K562 (cell line): ENCODE results near the gene ZNF780B. TPM values are rescaled to one million over a fixed set of nuclear protein-coding genes. Genes with fewer than 3 reads are reported as not detected.

Experiments
- ERF ChIP-seq: fragments of 450-650 bp; formaldehyde crosslinking; IDR thresholded peaks from 2 replicates; pipeline ENCODE4 v1.4.0; 2020; ENCODE audit warnings: mild to moderate bottlenecking, mixed read lengths
- EWSR1 ChIP-seq: fragments of 450-650 bp; IDR thresholded peaks from 2 replicates; pipeline ENCODE4 v1.6.1; 2018; ENCODE audit warnings: borderline replicate concordance, mild to moderate bottlenecking, low read depth, moderate library complexity; ENCODE audit not compliant: partially characterized antibody
- HDAC8 ChIP-seq: fragments of 450-650 bp; IDR thresholded peaks from 2 replicates; pipeline ENCODE4 v1.6.1; 2016; ENCODE audit warnings: mild to moderate bottlenecking, missing genetic modification characterization, moderate library complexity, missing compliant biosample characterization
- MCM3 ChIP-seq: fragments of 450-650 bp; IDR thresholded peaks from 2 replicates; pipeline ENCODE4 v1.6.1; 2016
- NR2C2 ChIP-seq, 2 experiments: fragments of 200-800 bp in 1 of 2; sonication (Bioruptor generic) in 1 of 2; sonication (generic) in 1 of 2; formaldehyde crosslinking in 1 of 2; IDR thresholded peaks; 2 replicates each; pipeline versions ENCODE4 v1.6.1 to v1.8.0; 2016 to 2022; ENCODE audit warnings: mild to moderate bottlenecking in 1 of 2, missing compliant biosample characterization in 1 of 2, missing genetic modification characterization in 1 of 2, missing genetic modification reagents in 1 of 2
- PHF8 ChIP-seq: fragments of 200-600 bp; sonication (generic); IDR thresholded peaks from 2 replicates; pipeline ENCODE4 v1.6.1; 2012; ENCODE audit warnings: mixed run types, mild to moderate bottlenecking, inconsistent platforms, low read length, moderate library complexity, borderline replicate concordance
- PPARD ChIP-seq: fragments of 250-450 bp; sonication (Bioruptor Pico); IDR thresholded peaks from 2 replicates; pipeline ENCODE4 v1.8.0; 2022; ENCODE audit warnings: inconsistent platforms, mild to moderate bottlenecking, moderate library complexity
- SMAD1 ChIP-seq: fragments of 150-350 bp; IDR thresholded peaks from 2 replicates; pipeline ENCODE4 v1.6.1; 2014; ENCODE audit warnings: low read length, low read depth; ENCODE audit not compliant: partially characterized antibody
- SMAD4 ChIP-seq: fragments of 250-450 bp; sonication (Bioruptor Pico); conservative IDR thresholded peaks from 2 replicates; pipeline ENCODE4 v1.8.0; 2021; ENCODE audit warnings: inconsistent platforms, mild to moderate bottlenecking, moderate library complexity
- TAF15 ChIP-seq: fragments of 200-400 bp; formaldehyde crosslinking; IDR thresholded peaks from 2 replicates; pipeline ENCODE4 v1.6.1; 2017; ENCODE audit warnings: mild to moderate bottlenecking, low read depth, low read length, moderate library complexity
- TCF3 ChIP-seq: sonication (generic); formaldehyde crosslinking; IDR thresholded peaks from 2 replicates; pipeline ENCODE4 v1.4.0; 2020; ENCODE audit warnings: mild to moderate bottlenecking, missing genetic modification reagents
- YBX1 ChIP-seq: fragments of 450-650 bp; IDR thresholded peaks from 2 replicates; pipeline ENCODE4 v1.7.1; 2016; ENCODE audit warnings: mild to moderate bottlenecking
- ZNF184 ChIP-seq: sonication (generic); formaldehyde crosslinking; IDR thresholded peaks from 2 replicates; pipeline ENCODE4 v1.5.0; 2020; ENCODE audit warnings: missing genetic modification reagents
- ZNF384 ChIP-seq: IDR thresholded peaks from 2 replicates; pipeline ENCODE4 v1.6.1; 2012; ENCODE audit warnings: low read depth, low read length, improper control_type of control experiment
- polyA plus RNA-seq, 8 experiments: library from polyadenylated mRNA; depleted of rRNA in 4 of 8; stranded (reverse) in 5 of 8; unstranded in 3 of 8; fragments of >200 nt; fragmentation: Nextera tagmentation in 2 of 8; fragmentation: Illumina TruSeq in 1 of 8; extraction: Ambion mirVana in 2 of 8; extraction: Trizol in 1 of 8; gene quantifications; 2 replicates each; pipeline versions ENCODE4 v1.2.1 to v1.2.3, GENCODE V29; 2011 to 2014; ENCODE audit warnings: inconsistent platforms in 1 of 8, missing spikeins in 1 of 8
- total RNA-seq, 7 experiments: library from RNA; depleted of rRNA in 6 of 7; stranded (reverse); fragments of >200 nt in 6 of 7; fragmentation: Illumina TruSeq in 2 of 7; extraction: Trizol in 2 of 7; gene quantifications; 2 replicates each; pipeline versions ENCODE4 v1.2.1 to v1.2.3, GENCODE V29; 2011 to 2021; ENCODE audit warnings: low replicate concordance in 1 of 7
- TF ChIP-seq, protein P1 (sequence below): fragments of 200-800 bp; sonication (Bioruptor generic); IDR thresholded peaks from 2 replicates; pipeline ENCODE4 v1.6.1; 2016; ENCODE audit warnings: missing genetic modification characterization, missing compliant biosample characterization
- TF ChIP-seq, protein P2 (sequence below): fragments of 250-450 bp; sonication (Bioruptor Pico); IDR thresholded peaks from 2 replicates; pipeline ENCODE4 v1.9.0; 2021; ENCODE audit warnings: mild to moderate bottlenecking
- TF ChIP-seq, protein P3 (sequence below): fragments of 250-450 bp; sonication (Bioruptor Pico); IDR thresholded peaks from 2 replicates; pipeline ENCODE4 v1.4.0; 2020
- TF ChIP-seq, protein P4 (sequence below): fragments of 200-400 bp; formaldehyde crosslinking; IDR thresholded peaks from 2 replicates; pipeline ENCODE4 v1.6.1; 2017; ENCODE audit warnings: mild to moderate bottlenecking, low read depth, low read length, moderate library complexity

ZNF780B gene
- total and polyA plus RNA-seq, 9 of the 15 experiments (the other 6 are each of a cell fraction or from before 2014, with no cell fraction given): 3.9 to 18.4 (median 8.8) TPM

DNA sequence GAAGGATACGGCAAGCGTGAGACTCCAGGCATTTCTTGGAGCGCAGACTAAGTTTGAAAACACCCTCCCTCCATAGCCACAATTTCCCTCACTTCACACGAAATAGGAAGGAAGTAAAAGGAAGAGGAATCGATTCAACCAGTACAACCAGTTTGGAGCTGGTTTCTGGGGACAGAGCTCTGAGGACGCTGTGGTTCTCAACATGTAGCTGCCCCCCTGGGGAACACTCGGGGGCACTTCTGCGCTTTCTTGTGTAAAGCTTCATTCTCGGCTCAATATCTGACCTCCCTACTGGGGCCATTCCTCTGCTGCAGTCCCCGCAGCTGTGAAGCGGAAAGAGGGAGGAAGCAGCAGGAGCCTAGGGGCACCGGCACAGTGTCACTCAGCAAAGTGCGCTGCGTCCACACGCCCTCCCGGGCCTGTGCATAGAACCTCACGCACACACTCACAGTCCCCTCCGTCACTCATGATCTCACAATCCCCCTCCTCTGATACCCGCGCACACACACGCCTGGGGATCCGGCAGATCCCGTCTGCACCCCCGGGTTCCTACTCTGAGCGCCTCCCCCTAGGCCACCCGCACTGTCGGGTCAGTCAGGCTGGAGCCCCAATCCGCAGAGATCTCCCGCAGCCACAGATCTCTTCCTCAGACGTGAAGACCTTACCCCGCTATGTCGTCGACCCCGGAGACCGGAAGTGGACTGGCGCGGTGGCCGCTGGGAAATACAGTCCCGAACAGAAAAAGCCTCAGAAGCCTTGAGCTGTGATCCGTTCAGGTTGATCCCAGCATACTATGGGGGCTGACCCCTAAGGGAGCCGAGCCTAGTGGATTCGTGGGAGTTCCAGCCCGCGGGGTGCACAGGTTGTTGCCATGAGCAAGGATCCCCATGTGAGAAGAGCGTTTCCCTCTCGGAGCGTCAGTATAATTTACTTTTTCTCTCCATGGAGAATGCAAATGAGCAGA, 34.5 kb upstream of the ZNF780B start, which contains the start of gene ZNF780A (continued):
- TF ChIP-seq, protein P1, sequence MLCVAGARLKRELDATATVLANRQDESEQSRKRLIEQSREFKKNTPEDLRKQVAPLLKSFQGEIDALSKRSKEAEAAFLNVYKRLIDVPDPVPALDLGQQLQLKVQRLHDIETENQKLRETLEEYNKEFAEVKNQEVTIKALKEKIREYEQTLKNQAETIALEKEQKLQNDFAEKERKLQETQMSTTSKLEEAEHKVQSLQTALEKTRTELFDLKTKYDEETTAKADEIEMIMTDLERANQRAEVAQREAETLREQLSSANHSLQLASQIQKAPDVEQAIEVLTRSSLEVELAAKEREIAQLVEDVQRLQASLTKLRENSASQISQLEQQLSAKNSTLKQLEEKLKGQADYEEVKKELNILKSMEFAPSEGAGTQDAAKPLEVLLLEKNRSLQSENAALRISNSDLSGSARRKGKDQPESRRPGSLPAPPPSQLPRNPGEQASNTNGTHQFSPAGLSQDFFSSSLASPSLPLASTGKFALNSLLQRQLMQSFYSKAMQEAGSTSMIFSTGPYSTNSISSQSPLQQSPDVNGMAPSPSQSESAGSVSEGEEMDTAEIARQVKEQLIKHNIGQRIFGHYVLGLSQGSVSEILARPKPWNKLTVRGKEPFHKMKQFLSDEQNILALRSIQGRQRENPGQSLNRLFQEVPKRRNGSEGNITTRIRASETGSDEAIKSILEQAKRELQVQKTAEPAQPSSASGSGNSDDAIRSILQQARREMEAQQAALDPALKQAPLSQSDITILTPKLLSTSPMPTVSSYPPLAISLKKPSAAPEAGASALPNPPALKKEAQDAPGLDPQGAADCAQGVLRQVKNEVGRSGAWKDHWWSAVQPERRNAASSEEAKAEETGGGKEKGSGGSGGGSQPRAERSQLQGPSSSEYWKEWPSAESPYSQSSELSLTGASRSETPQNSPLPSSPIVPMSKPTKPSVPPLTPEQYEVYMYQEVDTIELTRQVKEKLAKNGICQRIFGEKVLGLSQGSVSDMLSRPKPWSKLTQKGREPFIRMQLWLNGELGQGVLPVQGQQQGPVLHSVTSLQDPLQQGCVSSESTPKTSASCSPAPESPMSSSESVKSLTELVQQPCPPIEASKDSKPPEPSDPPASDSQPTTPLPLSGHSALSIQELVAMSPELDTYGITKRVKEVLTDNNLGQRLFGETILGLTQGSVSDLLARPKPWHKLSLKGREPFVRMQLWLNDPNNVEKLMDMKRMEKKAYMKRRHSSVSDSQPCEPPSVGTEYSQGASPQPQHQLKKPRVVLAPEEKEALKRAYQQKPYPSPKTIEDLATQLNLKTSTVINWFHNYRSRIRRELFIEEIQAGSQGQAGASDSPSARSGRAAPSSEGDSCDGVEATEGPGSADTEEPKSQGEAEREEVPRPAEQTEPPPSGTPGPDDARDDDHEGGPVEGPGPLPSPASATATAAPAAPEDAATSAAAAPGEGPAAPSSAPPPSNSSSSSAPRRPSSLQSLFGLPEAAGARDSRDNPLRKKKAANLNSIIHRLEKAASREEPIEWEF (CRISPR knock-in tag): no peak
- no peak for TF ChIP-seq ERF
- TF ChIP-seq TAF15: no peak
- no peak for TF ChIP-seq PPARD (CRISPR knock-in tag)
- no peak for TF ChIP-seq ZNF184 (CRISPR knock-in tag)
- TF ChIP-seq EWSR1: no peak
- TF ChIP-seq MCM3: no peak
- no peak for TF ChIP-seq HDAC8 (tag)
- TF ChIP-seq NR2C2 (CRISPR knock-in tag; IDR thresholded peaks at IDR 0.05): peak; percentile 49; the same call in 1 of the 2 replicates
- peak; percentile 94 for TF ChIP-seq NR2C2 (tag; IDR thresholded peaks at IDR 0.05)
- TF ChIP-seq PHF8: peak; percentile 97
- TF ChIP-seq, protein P2, sequence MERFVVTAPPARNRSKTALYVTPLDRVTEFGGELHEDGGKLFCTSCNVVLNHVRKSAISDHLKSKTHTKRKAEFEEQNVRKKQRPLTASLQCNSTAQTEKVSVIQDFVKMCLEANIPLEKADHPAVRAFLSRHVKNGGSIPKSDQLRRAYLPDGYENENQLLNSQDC: no peak
- TF ChIP-seq ZNF384: no peak
- TF ChIP-seq YBX1: no peak
- TF ChIP-seq, protein P3, sequence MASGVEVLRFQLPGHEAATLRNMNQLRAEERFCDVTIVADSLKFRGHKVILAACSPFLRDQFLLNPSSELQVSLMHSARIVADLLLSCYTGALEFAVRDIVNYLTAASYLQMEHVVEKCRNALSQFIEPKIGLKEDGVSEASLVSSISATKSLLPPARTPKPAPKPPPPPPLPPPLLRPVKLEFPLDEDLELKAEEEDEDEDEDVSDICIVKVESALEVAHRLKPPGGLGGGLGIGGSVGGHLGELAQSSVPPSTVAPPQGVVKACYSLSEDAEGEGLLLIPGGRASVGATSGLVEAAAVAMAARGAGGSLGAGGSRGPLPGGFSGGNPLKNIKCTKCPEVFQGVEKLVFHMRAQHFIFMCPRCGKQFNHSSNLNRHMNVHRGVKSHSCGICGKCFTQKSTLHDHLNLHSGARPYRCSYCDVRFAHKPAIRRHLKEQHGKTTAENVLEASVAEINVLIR (CRISPR knock-in tag): no peak
- no peak for TF ChIP-seq SMAD4 (CRISPR knock-in tag)
- TF ChIP-seq SMAD1: no peak
- TF ChIP-seq, protein P4, sequence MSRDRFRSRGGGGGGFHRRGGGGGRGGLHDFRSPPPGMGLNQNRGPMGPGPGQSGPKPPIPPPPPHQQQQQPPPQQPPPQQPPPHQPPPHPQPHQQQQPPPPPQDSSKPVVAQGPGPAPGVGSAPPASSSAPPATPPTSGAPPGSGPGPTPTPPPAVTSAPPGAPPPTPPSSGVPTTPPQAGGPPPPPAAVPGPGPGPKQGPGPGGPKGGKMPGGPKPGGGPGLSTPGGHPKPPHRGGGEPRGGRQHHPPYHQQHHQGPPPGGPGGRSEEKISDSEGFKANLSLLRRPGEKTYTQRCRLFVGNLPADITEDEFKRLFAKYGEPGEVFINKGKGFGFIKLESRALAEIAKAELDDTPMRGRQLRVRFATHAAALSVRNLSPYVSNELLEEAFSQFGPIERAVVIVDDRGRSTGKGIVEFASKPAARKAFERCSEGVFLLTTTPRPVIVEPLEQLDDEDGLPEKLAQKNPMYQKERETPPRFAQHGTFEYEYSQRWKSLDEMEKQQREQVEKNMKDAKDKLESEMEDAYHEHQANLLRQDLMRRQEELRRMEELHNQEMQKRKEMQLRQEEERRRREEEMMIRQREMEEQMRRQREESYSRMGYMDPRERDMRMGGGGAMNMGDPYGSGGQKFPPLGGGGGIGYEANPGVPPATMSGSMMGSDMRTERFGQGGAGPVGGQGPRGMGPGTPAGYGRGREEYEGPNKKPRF: no peak
- TF ChIP-seq TCF3 (CRISPR knock-in tag): no peak
